Measurements from ENCODE around the gene EDEM2. TPM values are rescaled to one million over a fixed set of nuclear protein-coding genes. Genes with fewer than 3 reads are reported as not detected.
"Not testable (repeated sequence)": the region's sequence is repeated elsewhere in the genome, so short reads cannot be mapped to it uniquely, and the experiment has no call there.

EDEM2 gene
- total and polyA plus RNA-seq, 7 donors = 5.0 to 20.4 (median 8.3) TPM

DNA sequence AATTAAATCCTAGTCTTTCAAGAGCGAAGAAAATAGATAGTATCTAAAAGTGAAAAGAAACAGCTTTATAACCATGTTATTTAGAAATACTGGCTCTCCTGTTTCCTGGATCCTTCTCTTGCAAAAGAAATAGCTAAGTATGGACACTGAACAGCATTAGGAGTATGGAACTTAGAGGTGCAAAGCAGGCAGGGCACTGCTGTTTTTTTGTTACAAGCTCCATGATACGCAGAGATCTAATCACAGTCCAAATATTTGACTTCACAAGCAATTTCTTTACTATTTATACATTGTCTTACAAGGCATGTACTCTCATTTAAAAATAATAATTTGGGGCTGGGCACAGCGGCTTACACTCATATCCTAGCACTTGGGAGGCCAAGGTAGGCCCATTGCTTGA lies 62.1 kb downstream of the EDEM2 start:
- TF ChIP-seq, protein P1, sequence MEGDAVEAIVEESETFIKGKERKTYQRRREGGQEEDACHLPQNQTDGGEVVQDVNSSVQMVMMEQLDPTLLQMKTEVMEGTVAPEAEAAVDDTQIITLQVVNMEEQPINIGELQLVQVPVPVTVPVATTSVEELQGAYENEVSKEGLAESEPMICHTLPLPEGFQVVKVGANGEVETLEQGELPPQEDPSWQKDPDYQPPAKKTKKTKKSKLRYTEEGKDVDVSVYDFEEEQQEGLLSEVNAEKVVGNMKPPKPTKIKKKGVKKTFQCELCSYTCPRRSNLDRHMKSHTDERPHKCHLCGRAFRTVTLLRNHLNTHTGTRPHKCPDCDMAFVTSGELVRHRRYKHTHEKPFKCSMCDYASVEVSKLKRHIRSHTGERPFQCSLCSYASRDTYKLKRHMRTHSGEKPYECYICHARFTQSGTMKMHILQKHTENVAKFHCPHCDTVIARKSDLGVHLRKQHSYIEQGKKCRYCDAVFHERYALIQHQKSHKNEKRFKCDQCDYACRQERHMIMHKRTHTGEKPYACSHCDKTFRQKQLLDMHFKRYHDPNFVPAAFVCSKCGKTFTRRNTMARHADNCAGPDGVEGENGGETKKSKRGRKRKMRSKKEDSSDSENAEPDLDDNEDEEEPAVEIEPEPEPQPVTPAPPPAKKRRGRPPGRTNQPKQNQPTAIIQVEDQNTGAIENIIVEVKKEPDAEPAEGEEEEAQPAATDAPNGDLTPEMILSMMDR (IDR thresholded peaks at IDR 0.05) = no peak
- ATAC-seq = no peak
- H3K4me1 ChIP-seq = peaks cover 51% of the 10 kb centered on the region

DNA sequence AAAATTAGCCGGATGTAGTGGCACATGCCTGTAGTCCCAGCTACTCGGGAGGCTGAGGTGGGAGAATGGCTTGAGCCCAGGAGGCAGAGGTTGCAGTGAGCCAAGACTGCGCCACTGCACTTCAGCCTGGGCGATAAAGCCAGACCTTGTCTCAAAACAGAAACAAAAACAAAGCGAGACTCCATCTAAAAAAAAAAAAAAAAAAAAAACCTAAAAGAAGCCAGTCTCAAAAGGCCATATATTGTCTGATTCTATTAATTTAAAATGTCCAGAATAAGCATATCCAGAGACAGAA lies 66.8 kb downstream of the EDEM2 start:
- not testable (repeated sequence) for H3K4me3 ChIP-seq; H3K27ac ChIP-seq; H3K27me3 ChIP-seq (ENCODE audit: insufficient read depth in 3 of 3, low read length in 2 of 3); H3K9me3 ChIP-seq; DNase-seq
- Histone ChIP-seq H3K36me3 (ENCODE audit: insufficient read depth in 1 of 2, low read depth in 1 of 2) (peaks cover 0 to 35% of the 10 kb centered on the region in 2 donors), H3K4me1 (peaks cover 31% of the 10 kb centered on the region)
- WGBS, 3 donors = 47 to 76% (median 57%) methylated on average over 5 of the region's 5 CpGs
- ATAC-seq = peak in 1 of 4 donors; percentile 30
- intact Hi-C loops (cut with DNase I) = loop anchor here (10.0 kb wide), 1 partner anchor 55 kb away; no protein-coding TSS in a partner anchor

More for the DNA sequence above, 62.1 kb downstream of the EDEM2 start:
- no peak overlapping the region for H3K27ac ChIP-seq
- DNase-seq = no peak
- H3K4me3 ChIP-seq = no peak overlapping the region
- WGBS, 3 donors = 89 to 93% (median 91%) methylated on average over 3 of the region's 3 CpGs
- peaks cover 0 to 8% of the 10 kb centered on the region in 2 donors for H3K36me3 ChIP-seq (ENCODE audit: insufficient read depth in 1 of 2, low read depth in 1 of 2)
- H3K9me3 ChIP-seq = no peaks in the 10 kb centered on the region
- intact Hi-C loops (cut with DNase I) = loop anchor here (10.0 kb wide), 1 partner anchor 60 kb away; no protein-coding TSS in a partner anchor
- H3K27me3 ChIP-seq (ENCODE audit: insufficient read depth in 3 of 3, low read length in 2 of 3) = no peaks in the 10 kb centered on the region

DNA sequence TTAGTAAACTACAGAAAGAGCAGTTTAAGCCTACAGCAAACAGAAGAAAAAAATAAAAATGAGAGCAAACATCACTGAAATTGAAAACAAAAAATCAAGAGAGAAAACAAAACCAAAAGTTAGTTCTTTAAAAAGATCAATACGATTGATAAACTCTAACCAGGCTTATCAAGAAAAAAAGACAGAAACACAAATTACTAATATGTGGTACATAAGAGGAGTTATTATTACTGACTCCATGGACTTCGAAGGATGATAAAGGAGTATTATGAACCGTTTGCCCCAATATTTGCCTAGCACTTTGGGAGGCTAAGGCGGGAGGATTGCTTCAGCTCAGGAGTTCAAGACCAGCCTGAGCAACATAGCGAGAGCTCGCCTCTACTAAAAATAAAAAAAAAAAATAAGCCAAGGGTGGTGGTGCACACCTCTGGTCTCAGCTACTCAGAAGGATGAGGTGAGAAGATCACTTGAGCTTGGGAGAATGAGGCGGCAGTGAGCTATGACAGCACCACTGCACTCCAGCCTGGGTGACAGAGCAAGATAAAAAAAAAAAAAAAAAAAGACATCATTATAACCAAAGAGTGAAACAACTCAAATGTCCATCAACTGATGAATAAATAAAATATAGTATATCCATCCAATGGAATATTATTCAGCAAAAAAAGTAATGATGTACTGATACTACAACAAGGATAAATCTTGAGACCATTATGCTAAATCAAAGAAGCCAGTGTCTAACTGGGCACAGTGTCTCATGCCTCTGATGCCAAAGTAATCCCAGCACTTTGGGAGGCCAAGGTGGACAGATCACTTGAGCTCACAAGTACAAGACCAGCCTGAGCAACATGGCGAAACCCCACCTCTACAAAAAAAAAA lies 67.4 kb downstream of the EDEM2 start:
- TF ChIP-seq, protein P1 (IDR thresholded peaks at IDR 0.05) = no peak
- intact Hi-C loops (cut with DNase I) = loop anchor here (10.0 kb wide), 1 partner anchor 55 kb away; no protein-coding TSS in a partner anchor
- peaks cover 26% of the 10 kb centered on the region for H3K4me1 ChIP-seq

DNA sequence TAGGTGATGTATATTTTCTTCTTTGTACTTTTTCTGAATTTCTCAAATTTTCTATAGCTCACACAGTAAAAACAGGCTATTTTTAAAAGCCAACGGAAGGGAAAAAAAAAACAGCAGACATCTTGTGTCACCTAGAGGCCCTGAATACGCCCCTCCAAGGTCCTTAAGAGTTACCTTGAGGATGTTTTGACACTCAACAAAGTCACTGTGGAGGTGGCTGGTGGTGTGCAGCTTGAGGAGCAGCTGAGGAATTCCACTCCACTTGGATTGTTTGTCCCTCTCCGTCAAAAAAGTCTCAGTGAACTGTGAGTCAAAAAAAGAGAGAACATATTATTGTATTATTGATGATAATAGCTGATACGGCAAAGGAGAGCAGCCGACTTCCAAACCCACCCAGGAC lies 69.3 kb downstream of the EDEM2 start:
- WGBS, 3 donors = 96 to 97% (median 97%) methylated on average over 5 of the region's 5 CpGs
- TF ChIP-seq, protein P1 (IDR thresholded peaks at IDR 0.05) = no peak
- no peak for DNase-seq

More for the DNA sequence above, 67.4 kb downstream of the EDEM2 start:
- 80 to 96% (median 90%) methylated on average over 8 of the region's 8 CpGs for WGBS, 3 donors
- peaks cover 0 to 38% of the 10 kb centered on the region in 2 donors for H3K36me3 ChIP-seq (ENCODE audit: insufficient read depth in 1 of 2, low read depth in 1 of 2)
- H3K9me3 ChIP-seq = no peaks in the 10 kb centered on the region
- H3K4me3 ChIP-seq = no peak overlapping the region
- H3K27ac ChIP-seq = no peak overlapping the region
- no peaks in the 10 kb centered on the region for H3K27me3 ChIP-seq (ENCODE audit: insufficient read depth in 3 of 3, low read length in 2 of 3)
- ATAC-seq (peak in 2 of 4 donors; percentile 54 to 60), DNase-seq (no peak)

DNA sequence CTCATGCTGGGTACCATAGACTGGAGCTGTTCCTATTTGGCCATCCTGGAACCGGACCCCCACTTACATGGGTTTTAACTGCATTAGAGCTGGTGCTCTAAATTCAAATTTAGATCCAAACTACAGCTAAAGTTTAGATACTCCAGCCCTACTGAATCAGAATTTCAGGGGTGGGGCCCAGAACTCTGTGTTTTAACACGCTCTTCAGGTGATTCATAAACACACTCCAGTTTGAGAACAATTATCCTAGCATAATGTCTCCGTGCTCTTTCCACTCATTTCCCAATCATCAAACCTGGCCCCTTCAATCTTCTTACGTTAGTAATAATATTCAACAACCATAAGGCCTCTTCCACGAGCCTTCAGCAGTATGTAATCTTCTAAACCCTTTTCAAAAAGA lies 69.8 kb downstream of the EDEM2 start:
- intact Hi-C loops (cut with DNase I) = no loop called here
- TF ChIP-seq, protein P1 (IDR thresholded peaks at IDR 0.05) = no peak
- WGBS, 3 donors = 98 to 99% (median 98%) methylated on average over 5 of the region's 5 CpGs
- H3K36me3 ChIP-seq (ENCODE audit: insufficient read depth in 1 of 2, low read depth in 1 of 2) = peaks cover 0 to 44% of the 10 kb centered on the region in 2 donors
- H3K4me3 ChIP-seq = no peak overlapping the region
- H3K9me3 ChIP-seq = no peaks in the 10 kb centered on the region
- H3K27ac ChIP-seq = no peak overlapping the region
- H3K4me1 ChIP-seq = peaks cover 22% of the 10 kb centered on the region
- DNase-seq (no peak), ATAC-seq (no peak)
- no peaks in the 10 kb centered on the region for H3K27me3 ChIP-seq (ENCODE audit: insufficient read depth in 3 of 3, low read length in 2 of 3)

More for the DNA sequence above, 69.3 kb downstream of the EDEM2 start:
- H3K27me3 ChIP-seq (ENCODE audit: insufficient read depth in 3 of 3, low read length in 2 of 3) = no peaks in the 10 kb centered on the region
- no peak overlapping the region for H3K4me3 ChIP-seq
- H3K9me3 ChIP-seq = no peaks in the 10 kb centered on the region
- no peak for ATAC-seq
- no peak overlapping the region for H3K27ac ChIP-seq
- H3K36me3 ChIP-seq (ENCODE audit: insufficient read depth in 1 of 2, low read depth in 1 of 2) = peaks cover 0 to 44% of the 10 kb centered on the region in 2 donors
- peaks cover 22% of the 10 kb centered on the region for H3K4me1 ChIP-seq
- intact Hi-C loops (cut with DNase I) = no loop called here

DNA sequence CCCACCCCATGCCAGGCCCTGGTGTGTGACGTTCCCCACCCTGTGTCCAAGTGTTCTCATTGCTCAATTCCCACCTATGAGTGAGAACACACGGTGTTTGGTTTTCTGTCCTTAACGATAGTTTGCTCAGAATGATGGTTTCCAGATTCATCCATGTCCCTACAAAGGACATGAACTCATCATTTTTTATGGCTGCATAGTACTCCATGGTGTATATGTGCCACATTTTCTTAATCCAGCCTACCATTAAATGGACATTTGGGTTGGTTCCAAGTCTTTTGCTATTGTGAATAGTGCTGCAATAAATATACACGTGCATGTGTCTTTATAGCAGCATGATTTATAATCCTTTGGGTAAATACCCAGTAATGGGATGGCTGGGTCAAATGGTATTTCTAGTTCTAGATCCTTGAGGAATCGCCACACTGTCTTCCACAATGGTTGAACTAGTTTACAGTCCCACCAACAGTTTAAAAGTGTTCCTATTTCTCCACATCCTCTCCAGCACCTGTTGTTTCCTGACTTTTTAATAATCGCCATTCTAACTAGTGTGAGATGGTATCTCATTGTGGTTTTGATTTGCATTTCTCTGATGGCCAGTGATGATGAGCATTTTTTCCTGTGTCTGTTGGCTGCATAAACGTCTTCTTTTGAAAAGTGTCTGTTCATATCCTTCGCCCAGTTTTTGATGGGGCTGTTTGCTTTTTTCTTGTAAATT lies 75.5 kb downstream of the EDEM2 start:
- H3K27me3 ChIP-seq (ENCODE audit: insufficient read depth in 3 of 3, low read length in 2 of 3); intact Hi-C loops (cut with DNase I); H3K4me1 ChIP-seq; DNase-seq; H3K4me3 ChIP-seq; H3K9me3 ChIP-seq; ATAC-seq; H3K27ac ChIP-seq: not testable (repeated sequence)
- peaks cover 0 to 42% of the 10 kb centered on the region in 2 donors for H3K36me3 ChIP-seq (ENCODE audit: insufficient read depth in 1 of 2, low read depth in 1 of 2)
- 93 to 96% (median 93%) methylated on average over 7 to 8 of the region's 8 CpGs for WGBS, 3 donors
